ENCODE data around the gene CELA3A. TPM values are rescaled to one million over a fixed set of nuclear protein-coding genes. Genes with fewer than 3 reads are reported as not detected.

The CELA3A gene
- polyA plus RNA-seq, 3 donors = not detected

DNA sequence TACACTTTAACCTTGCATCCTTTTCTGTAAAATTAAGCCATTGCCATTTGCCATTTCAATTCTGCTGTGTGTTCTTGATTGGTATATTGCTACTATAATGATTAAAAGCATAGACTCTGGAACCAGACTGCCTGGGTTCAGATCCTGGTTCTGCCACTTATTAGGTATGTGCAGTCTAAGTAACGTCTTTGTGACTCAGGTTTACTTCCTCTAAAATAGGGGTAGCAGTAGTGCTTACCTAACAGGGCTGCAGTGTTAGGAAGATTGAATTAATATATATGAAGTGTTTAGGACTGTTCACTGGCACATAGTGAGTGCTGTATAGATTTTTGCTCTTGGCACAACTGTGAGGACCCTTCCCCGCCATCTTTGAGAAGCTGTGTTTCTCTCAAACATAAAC is 55.5 kb downstream of the CELA3A start:
- Mint-ChIP-seq H3K36me3 (peaks cover 20 to 53% of the 10 kb centered on the region in 2 donors), H3K9me3 (no peaks in the 10 kb centered on the region), H3K27me3 (ENCODE audit: low read depth in 3 of 3) (peaks cover 0 to 4% (median 0%) of the 10 kb centered on the region in 3 donors), H3K4me3 (no peak overlapping the region), H3K4me1 (peaks cover 69% of the 10 kb centered on the region), H3K27ac (peak overlapping the region in 6 of 7 donors; percentile 65 to 83 (median 76))
- Histone ChIP-seq H3K27me3 (ENCODE audit: control insufficient read depth in 2 of 2, insufficient read depth in 2 of 2, low read length in 2 of 2) (no peaks in the 10 kb centered on the region), H3K4me2 (replicated peaks; ENCODE audit: extremely low read depth, low read length, poor library complexity, severe bottlenecking) (peak overlapping the region; percentile 25), H4K20me1 (ENCODE audit: insufficient read depth, low read length) (peaks cover 85% of the 10 kb centered on the region), H3K79me2 (ENCODE audit: insufficient read depth, low read length) (peaks cover 96% of the 10 kb centered on the region), H3K4me3 (replicated peaks in 1 of 3; ENCODE audit: low read depth in 2 of 3, low read length in 3 of 3) (peak overlapping the region in 1 of 3 experiments; percentile 37), H3K36me3 (replicated peaks in 1 of 2; ENCODE audit: control insufficient read depth in 1 of 2, insufficient read depth in 2 of 2, low read length in 2 of 2) (peaks cover 11 to 29% of the 10 kb centered on the region in 2 donors), H3K9me3 (replicated peaks in 1 of 2; ENCODE audit: control insufficient read depth in 1 of 2, insufficient read depth in 1 of 2, low read length in 2 of 2) (no peaks in the 10 kb centered on the region), H2AFZ (ENCODE audit: insufficient read depth, low read depth, low read length, poor library complexity, severe bottlenecking) (no peak overlapping the region), H3K27ac (ENCODE audit: low read depth in 1 of 2, low read length in 2 of 2) (peak overlapping the region in 1 of 2 donors; percentile 54), H3K4me1 (ENCODE audit: control insufficient read depth in 1 of 2, insufficient read depth in 2 of 2, low read length in 2 of 2) (peaks cover 65 to 78% of the 10 kb centered on the region in 2 donors), H3K9ac (ENCODE audit: insufficient read depth, low read length, poor library complexity, severe bottlenecking) (no peak overlapping the region)
- TF ChIP-seq, protein P1, sequence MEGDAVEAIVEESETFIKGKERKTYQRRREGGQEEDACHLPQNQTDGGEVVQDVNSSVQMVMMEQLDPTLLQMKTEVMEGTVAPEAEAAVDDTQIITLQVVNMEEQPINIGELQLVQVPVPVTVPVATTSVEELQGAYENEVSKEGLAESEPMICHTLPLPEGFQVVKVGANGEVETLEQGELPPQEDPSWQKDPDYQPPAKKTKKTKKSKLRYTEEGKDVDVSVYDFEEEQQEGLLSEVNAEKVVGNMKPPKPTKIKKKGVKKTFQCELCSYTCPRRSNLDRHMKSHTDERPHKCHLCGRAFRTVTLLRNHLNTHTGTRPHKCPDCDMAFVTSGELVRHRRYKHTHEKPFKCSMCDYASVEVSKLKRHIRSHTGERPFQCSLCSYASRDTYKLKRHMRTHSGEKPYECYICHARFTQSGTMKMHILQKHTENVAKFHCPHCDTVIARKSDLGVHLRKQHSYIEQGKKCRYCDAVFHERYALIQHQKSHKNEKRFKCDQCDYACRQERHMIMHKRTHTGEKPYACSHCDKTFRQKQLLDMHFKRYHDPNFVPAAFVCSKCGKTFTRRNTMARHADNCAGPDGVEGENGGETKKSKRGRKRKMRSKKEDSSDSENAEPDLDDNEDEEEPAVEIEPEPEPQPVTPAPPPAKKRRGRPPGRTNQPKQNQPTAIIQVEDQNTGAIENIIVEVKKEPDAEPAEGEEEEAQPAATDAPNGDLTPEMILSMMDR (IDR thresholded peaks at IDR 0.05) = no peak
- no CpG with 5 or more reads among the region's 2 CpGs for WGBS (ENCODE audit: insufficient coverage)
- peak; percentile 32 to 70 (median 60) for DNase-seq
- intact Hi-C loops (cut with micrococcal nuclease) = loop anchor here in 1 of 2 donors (5.0 kb wide), 1 partner anchor 35 kb away; no protein-coding TSS in a partner anchor

DNA sequence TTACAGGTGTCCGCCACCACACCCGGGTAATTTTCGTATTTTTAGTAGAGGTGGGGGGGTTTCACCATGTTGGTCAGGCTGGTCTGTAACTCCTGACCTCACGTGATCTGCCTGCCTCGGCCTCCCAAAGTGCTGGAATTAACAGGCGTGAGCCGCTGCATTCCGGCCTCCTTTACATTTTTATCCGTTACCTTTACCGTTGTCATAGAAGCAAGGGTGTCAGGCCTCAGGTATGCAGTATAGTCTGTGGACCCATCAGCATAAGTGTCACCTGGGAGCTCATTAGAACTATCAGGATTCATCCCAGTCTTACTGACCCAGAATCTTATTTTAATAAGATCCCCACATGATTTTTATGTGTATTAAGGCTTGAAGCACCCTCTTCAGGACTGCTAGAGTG is 56.4 kb downstream of the CELA3A start:
- no peak for DNase-seq
- Mint-ChIP-seq H3K4me3 (no peak overlapping the region), H3K36me3 (peaks cover 20 to 53% of the 10 kb centered on the region in 2 donors), H3K27ac (peak overlapping the region; percentile 63 to 83 (median 70)), H3K9me3 (no peaks in the 10 kb centered on the region), H3K27me3 (ENCODE audit: low read depth in 3 of 3) (peaks cover 0 to 4% (median 0%) of the 10 kb centered on the region in 3 donors), H3K4me1 (peaks cover 74% of the 10 kb centered on the region)
- H3K27me3 ChIP-seq (ENCODE audit: control insufficient read depth in 2 of 2, insufficient read depth in 2 of 2, low read length in 2 of 2) = no peaks in the 10 kb centered on the region
- no peak overlapping the region for H2AFZ ChIP-seq (ENCODE audit: insufficient read depth, low read depth, low read length, poor library complexity, severe bottlenecking)
- H3K4me3 ChIP-seq (replicated peaks in 1 of 3; ENCODE audit: low read depth in 2 of 3, low read length in 3 of 3) = peak overlapping the region in 1 of 3 experiments; percentile 9
- H3K79me2 ChIP-seq (ENCODE audit: insufficient read depth, low read length) = peaks cover 97% of the 10 kb centered on the region
- peaks cover 11 to 29% of the 10 kb centered on the region in 2 donors for H3K36me3 ChIP-seq (replicated peaks in 1 of 2; ENCODE audit: control insufficient read depth in 1 of 2, insufficient read depth in 2 of 2, low read length in 2 of 2)
- no peak overlapping the region for H3K9ac ChIP-seq (ENCODE audit: insufficient read depth, low read length, poor library complexity, severe bottlenecking)
- no peaks in the 10 kb centered on the region for H3K9me3 ChIP-seq (replicated peaks in 1 of 2; ENCODE audit: control insufficient read depth in 1 of 2, insufficient read depth in 1 of 2, low read length in 2 of 2)
- no peak overlapping the region for H3K27ac ChIP-seq (ENCODE audit: low read depth in 1 of 2, low read length in 2 of 2)
- peak overlapping the region; percentile 0 for H3K4me2 ChIP-seq (replicated peaks; ENCODE audit: extremely low read depth, low read length, poor library complexity, severe bottlenecking)
- H4K20me1 ChIP-seq (ENCODE audit: insufficient read depth, low read length) = peaks cover 94% of the 10 kb centered on the region
- intact Hi-C loops (cut with micrococcal nuclease) = loop anchor here in 1 of 2 donors (5.0 kb wide), 1 partner anchor 36 kb away; no protein-coding TSS in a partner anchor
- TF ChIP-seq, protein P1 (IDR thresholded peaks at IDR 0.05) = no peak
- H3K4me1 ChIP-seq (ENCODE audit: control insufficient read depth in 1 of 2, insufficient read depth in 2 of 2, low read length in 2 of 2) = peaks cover 63 to 81% of the 10 kb centered on the region in 2 donors
- 95% methylated on average over 7 of the region's 10 CpGs for WGBS (ENCODE audit: insufficient coverage)

Small RNAs within 50 kb of the gene (small RNA-seq; reads per million reads assigned to genes)
- gene RN7SL186P (ENCODE audit: insufficient read length, low read depth) (not detected), gene RN7SL386P (ENCODE audit: insufficient read length, low read depth) (not detected), gene RNU6-1022P (ENCODE audit: insufficient read length, low read depth) (not detected), gene RNU6-776P (ENCODE audit: insufficient read length, low read depth) (not detected)

Other genes with a start within 250 kb of the CELA3A start
- gene USP48, start 218.5 kb upstream of the CELA3A start, polyA plus RNA-seq = 10 to 100 TPM; 26.5 to 40.2 (median 34.3) TPM
- under 1 TPM in 1 of 3 donors, not detected in 2; 0.63 TPM for gene LDLRAD2, start 189.4 kb upstream of the CELA3A start, polyA plus RNA-seq
- under 1 TPM in 1 of 3 donors, not detected in 2; 0.44 TPM for gene HSPG2, start 64.3 kb upstream of the CELA3A start, polyA plus RNA-seq
- gene CELA3B, start 24.6 kb upstream of the CELA3A start, polyA plus RNA-seq = not detected
- gene CDC42, start 51.1 kb downstream of the CELA3A start, polyA plus RNA-seq = 100 to 1,000 TPM; 210 to 731 (median 606) TPM
- gene WNT4, start 141.4 kb downstream of the CELA3A start, polyA plus RNA-seq = not detected

Data from CD14-positive monocyte (primary cell).